GM18951 (cell line): ENCODE data around the gene RGS8.

Experiments used
- POLR2A ChIP-seq: IDR thresholded peaks from 4 replicates; pipeline ENCODE4 v1.6.1; 2011; ENCODE audit warnings: mild to moderate bottlenecking; ENCODE audit not compliant: insufficient read length, insufficient read depth; ENCODE audit errors: extremely low read depth
- in situ Hi-C: fragments of 300-500 bp; cut with MboI; formaldehyde crosslinking; loops from one replicate; pipeline ENCODE4 v1.12.0; 2022; ENCODE audit warnings: low sequenced_read_pairs, mixed read lengths, inconsistent platforms; ENCODE audit not compliant: unreplicated experiment

Gene RGS8

DNA sequence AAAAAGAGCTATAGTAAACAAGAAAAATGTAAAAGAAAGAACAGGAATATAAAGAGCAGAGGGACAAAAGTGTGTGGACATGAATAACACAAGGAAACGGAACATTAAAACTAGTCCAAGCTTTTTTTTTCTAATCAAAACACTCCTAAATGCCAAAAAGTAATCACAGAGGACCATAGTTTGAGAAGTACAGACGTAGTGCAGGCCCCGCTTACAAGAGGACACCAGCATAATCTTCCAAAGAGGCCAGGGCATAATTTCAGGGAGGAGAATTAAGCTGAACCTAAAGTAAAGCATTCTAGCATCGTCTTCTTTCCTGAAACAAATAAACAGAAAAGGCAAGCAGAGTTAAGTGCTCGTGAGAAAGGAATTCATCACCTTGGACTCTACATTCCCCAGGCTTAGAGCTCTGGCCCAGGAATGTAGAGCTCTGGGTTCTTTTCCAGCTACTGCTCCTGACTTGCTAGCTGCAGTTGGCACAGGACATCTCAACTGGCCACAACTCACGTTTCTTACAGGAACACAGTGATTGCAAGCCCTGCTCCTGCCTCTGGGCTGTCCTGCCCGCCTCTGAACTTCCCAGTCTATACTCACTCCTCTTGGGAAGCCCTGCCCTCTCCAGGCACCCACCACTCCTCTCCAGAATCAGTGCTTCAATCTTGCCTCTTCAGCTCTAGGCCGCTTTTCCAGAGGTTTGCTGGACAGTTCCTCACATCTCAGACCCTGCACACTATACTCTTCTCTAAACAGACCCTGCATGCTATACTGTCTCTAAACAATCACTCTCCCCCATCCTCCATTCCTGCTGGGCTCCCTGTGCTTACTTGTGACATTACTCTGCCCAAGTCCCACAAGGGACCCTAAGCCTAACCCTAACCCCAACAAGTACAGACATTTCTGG lies 9.8 kb downstream of the RGS8 start:
- in situ Hi-C loops: no loop called here
- TF ChIP-seq POLR2A: no peak

GRCh38 chr1:182672487-182672836 lies 11.9 kb downstream of the RGS8 start:
- TF ChIP-seq POLR2A: no peak
- in situ Hi-C loops: no loop called here

- in situ Hi-C loops: no loop called here
- no peak for TF ChIP-seq POLR2A
These were observed 12.5 kb downstream of the RGS8 start for GRCh38 chr1:182671750-182672486.

DNA sequence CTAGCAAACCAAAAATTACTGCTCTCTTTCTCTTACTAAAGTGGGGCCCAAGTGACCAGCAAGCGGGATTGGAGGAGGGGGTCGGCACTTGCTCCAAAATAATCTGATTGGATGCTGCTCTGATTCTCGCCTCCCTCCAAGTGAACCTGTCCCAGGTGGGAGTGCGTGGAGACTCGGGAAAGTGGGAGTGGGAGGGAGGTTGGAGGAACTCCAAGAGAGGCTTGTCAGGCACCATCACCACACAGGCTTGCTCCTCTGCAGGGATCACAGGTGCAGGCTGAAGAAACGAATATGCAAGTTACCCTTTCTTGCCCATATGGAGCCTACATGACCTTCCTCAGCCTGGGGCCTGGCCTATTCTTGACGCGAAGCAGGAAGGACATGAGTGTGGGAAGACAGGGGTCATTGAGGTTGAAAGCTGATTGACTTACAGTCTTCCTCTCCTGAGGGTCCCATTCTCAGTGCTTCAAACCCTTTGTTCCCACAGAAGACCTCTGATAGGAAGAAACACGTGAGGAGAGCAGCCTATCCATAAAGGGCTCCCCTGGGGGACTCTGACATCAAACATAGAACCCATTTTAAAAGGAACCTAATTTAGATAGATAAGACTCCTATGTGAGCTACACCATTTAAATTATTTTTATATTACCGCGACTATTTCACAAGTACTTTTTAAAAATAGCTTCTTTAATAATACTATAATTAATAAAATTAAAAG lies 14.2 kb downstream of the RGS8 start:
- no peak for TF ChIP-seq POLR2A
- in situ Hi-C loops: no loop called here

DNA sequence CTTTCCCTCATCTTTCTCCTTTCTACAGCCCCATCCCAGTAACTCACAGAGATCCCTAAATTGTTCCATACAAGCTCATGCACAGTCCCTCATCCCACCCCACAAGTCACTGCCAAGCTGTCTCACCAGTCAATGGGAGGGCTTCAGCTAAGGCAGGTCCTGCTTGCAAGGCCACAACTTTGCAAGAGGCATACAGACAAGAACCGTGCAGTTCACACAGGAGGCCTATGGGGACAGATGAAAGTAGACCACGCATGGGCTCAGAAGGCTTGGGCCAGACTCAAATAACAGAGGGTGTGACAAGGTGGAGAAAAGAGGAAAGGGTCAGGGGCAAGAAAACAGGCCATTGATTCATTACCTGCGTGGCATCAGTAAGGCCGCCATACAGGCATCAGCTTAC lies 15.1 kb downstream of the RGS8 start:
- in situ Hi-C loops: no loop called here
- TF ChIP-seq POLR2A: no peak

GRCh38 chr1:182668521-182669054 lies 15.8 kb downstream of the RGS8 start:
- in situ Hi-C loops: no loop called here

DNA sequence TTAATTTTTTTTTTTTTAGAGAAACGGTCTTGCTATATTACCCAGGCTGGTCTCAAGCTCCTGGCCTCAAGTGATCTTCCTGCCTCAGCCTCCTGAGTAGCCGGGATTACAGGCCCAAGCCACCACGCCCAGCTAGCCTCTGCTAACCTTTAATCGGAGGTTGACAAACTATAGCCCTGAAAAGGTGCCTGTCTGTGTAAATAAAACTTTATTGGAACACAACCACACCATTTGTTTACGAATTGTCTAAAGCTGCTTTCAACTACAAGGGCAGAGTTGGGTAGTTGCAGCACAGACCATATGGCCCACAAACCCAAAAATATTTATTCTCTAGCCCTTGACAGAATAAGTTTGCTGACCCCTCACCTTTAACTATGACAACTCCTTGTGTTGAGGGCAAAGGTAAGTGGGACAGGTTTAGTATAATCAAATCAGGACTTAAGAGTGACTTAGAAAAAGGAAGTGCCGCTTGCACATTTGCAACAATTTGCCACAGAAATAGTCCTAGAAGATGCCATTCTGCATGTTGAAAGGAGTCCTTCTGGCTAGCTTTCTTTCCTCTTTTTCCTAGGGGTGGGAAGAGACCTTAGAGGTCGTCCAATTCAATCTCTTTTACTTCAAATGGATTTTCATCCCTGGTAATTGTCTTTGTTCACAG lies 16.4 kb downstream of the RGS8 start:
- no peak for TF ChIP-seq POLR2A
- in situ Hi-C loops: no loop called here

More at GRCh38 chr1:182668521-182669054, 15.8 kb downstream of the RGS8 start:
- TF ChIP-seq POLR2A: no peak

DNA sequence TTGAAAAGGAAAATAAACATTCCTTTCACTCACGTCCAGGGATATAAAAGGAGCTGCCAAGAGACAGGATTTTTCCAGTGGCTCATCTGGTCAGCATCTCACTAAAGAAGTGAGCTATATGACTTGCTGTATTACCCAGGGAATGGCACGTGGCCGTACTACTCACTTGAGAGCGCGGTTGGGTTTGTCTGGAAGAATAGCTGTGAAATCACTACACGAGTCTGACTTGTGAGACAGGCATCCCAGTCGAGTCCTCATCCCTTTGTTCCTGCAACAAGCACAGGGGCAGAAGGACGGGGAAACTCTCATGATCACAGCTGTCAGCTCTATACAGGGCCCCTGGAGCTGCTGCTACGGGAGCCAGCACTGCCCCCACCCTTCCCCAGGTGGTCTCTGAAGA lies 17.7 kb downstream of the RGS8 start:
- TF ChIP-seq POLR2A: no peak
- in situ Hi-C loops: no loop called here

GRCh38 chr1:182664296-182664695 lies 20.1 kb downstream of the RGS8 start:
- in situ Hi-C loops: no loop called here
- no peak for TF ChIP-seq POLR2A

GRCh38 chr1:182662956-182663355 lies 21.4 kb downstream of the RGS8 start:
- no peak for TF ChIP-seq POLR2A
- in situ Hi-C loops: no loop called here

GRCh38 chr1:182662121-182662890 lies 22.1 kb downstream of the RGS8 start:
- no peak for TF ChIP-seq POLR2A
- in situ Hi-C loops: no loop called here

- in situ Hi-C loops: no loop called here
- TF ChIP-seq POLR2A: no peak
These were observed 26.3 kb downstream of the RGS8 start for GRCh38 chr1:182658055-182658454.
